GM12801 (cell line): ENCODE results near the gene NCOR1.

ENCODE experiments used
- CTCF ChIP-seq: IDR thresholded peaks from one replicate; pipeline ENCODE4 v1.5.1; 2011; ENCODE audit warnings: control low read depth; ENCODE audit not compliant: insufficient read length; ENCODE audit errors: extremely low read depth

NCOR1 gene

GRCh38 chr17:16251556-16251955 lies 36.2 kb upstream of the NCOR1 start:
- TF ChIP-seq CTCF: no peak

GRCh38 chr17:16251043-16251442 lies 35.7 kb upstream of the NCOR1 start:
- no peak for TF ChIP-seq CTCF

GRCh38 chr17:16250635-16251034 lies 35.3 kb upstream of the NCOR1 start:
- TF ChIP-seq CTCF: no peak

- TF ChIP-seq CTCF: no peak
These were observed 32.3 kb upstream of the NCOR1 start for GRCh38 chr17:16247586-16247984.

GRCh38 chr17:16243801-16244567 lies 28.6 kb upstream of the NCOR1 start:
- no peak for TF ChIP-seq CTCF

GRCh38 chr17:16243385-16243784 lies 28.1 kb upstream of the NCOR1 start:
- no peak for TF ChIP-seq CTCF

GRCh38 chr17:16241906-16242399 lies 26.6 kb upstream of the NCOR1 start:
- TF ChIP-seq CTCF: no peak
